Choroid plexus epithelial cell (primary cell): ENCODE data around the gene RASGRF2.
"Not testable (repeated sequence)": the region's sequence is repeated elsewhere in the genome, so short reads cannot be mapped to it uniquely, and the experiment has no call there.

ENCODE experiments used
- DNase-seq: peaks from one replicate; pipeline ENCODE4 v3.0.0-alpha.2; 2010; ENCODE audit warnings: low read depth
- H3K4me3 ChIP-seq: 2 replicates; pipeline ENCODE4 v1.5.1; 2011; ENCODE audit warnings: low read depth, mild to moderate bottlenecking, control low read depth, low read length, moderate library complexity
- CTCF ChIP-seq: conservative IDR thresholded peaks from 2 replicates; pipeline ENCODE4 v1.5.1; 2011; ENCODE audit warnings: low read depth, mild to moderate bottlenecking, control low read depth, inconsistent platforms, low read length, moderate library complexity

The RASGRF2 gene

GRCh38 chr5:81105261-81105877, 145.2 kb downstream of the RASGRF2 start:
- DNase-seq = no peak
- no peak overlapping the region for H3K4me3 ChIP-seq
- no peak for TF ChIP-seq CTCF

DNA sequence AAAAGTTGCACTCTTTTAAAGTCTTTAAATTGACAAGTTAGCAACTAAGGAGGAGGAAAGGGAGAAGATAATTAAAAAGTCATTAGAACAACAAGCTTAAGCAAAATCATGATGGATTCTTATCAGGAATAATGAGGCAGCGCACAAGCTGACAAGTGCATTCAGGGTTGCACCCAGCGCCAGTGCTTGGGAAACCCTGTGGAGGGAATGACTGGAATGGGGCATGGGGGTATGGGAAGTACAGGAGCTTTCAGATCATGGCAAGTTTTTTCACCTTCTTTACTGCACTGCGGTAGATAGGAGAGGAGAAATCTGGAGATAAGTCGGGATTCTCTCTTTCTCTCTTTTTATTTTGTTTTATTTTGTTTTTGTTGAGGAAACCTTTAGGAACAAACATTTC, 155.1 kb downstream of the RASGRF2 start:
- no peak for TF ChIP-seq CTCF
- no peak overlapping the region for H3K4me3 ChIP-seq
- no peak for DNase-seq

DNA sequence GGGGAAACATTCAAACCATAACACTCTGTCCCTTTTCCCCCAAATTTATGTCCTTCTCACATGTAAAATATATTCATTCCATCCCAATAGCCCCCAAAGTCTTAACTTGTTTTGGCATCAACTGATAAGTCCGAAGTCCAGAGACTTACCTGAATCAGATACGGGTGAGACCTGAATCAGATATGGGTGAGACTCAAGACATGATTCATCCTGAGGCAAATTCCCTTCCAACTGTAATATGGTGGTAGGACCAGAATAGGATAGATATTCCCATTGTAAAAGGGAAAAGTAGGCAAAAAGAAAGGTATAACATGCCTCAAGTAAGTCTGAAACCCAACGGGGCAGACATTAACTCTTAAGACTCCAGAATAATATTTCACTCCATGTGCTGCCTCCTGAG, 157.4 kb downstream of the RASGRF2 start:
- DNase-seq = no peak
- H3K4me3 ChIP-seq = no peak overlapping the region
- TF ChIP-seq CTCF = no peak

DNA sequence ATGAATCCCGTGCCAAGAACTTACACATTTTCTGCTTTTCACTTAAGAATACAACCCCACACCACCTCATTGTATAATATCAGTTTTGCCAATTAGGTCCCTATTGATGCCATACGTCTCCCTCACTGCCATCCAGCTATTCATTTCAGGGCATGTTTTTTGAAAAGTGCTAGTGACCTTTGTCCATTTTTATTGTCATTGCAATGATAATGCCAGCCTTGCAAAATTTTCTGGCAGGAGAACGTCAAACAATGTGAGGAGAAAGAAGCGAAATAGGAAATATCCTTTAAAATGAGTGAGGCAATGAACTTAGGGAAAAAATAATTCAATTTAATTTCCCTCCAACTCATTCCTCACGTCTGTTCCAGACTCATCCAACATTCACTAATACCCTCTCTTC, 161.1 kb downstream of the RASGRF2 start:
- DNase-seq = no peak
- TF ChIP-seq CTCF = no peak
- no peak overlapping the region for H3K4me3 ChIP-seq

GRCh38 chr5:81121836-81122630, 161.9 kb downstream of the RASGRF2 start:
- peak; percentile 17 for DNase-seq
- TF ChIP-seq CTCF = no peak
- H3K4me3 ChIP-seq = no peak overlapping the region

DNA sequence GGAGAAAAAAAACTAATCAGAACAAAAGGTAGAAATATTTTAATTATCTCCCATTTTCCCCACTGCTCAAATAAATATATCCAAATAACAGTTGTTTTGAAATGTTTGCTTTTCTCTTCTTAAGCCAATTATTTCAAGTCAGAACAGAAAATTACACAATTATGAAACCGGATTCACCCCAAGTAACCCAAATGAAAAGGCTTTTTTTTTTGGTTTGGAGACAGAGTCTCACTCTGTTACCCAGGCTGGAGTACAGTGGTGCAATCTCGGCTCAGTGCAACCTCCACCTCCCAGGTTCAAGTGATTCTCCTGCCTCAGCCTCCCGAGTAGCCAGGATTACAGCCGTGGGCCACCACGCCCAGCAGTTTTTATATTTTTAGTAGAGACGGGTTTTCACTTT, 164.5 kb downstream of the RASGRF2 start:
- DNase-seq, H3K4me3 ChIP-seq: not testable (repeated sequence)

GRCh38 chr5:81125959-81126358, 165.8 kb downstream of the RASGRF2 start:
- peak; percentile 55 for DNase-seq
- TF ChIP-seq CTCF = no peak
- H3K4me3 ChIP-seq = no peak overlapping the region
